Measurements from ENCODE around the gene GRK5.

DNA sequence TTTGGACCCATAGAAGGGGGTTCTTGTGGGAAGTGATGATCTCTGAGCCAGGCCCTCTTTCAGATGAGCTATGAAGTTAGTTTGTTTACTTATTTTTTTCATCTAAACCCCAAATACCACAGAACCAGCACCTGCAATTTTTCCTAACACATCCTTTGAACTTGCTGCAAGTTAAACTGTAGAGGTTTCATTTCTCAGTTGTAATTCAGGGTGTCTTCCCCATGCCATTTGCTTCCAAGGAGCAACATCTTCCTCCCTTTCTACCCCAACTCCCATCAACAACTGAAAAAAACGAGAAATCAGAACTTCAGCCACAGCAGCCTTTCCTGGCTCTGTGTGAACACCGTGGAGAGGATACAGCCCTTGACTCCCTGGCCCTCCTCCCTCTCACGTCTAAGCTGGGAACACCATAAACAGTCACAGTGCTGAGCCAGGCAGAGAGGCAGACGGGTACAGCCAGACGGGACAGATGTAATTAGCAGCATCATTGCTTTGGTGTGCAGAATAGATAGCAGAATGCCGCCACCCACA, 271.5 kb downstream of the GRK5 start:
- no peak for TF ChIP-seq CTCF (IDR thresholded peaks at IDR 0.05)
- no peak for TF ChIP-seq POLR2A (IDR thresholded peaks at IDR 0.05)

Measured in lower leg skin (tissue), 3 donors.